ENCODE results near the gene KPNA1. TPM values are rescaled to one million over a fixed set of nuclear protein-coding genes. Genes with fewer than 3 reads are reported as not detected.

Gene KPNA1
- total RNA-seq: 10 to 100 TPM; 35.5 to 46.9 TPM
- polyA plus RNA-seq (ENCODE audit: insufficient read length in 2 of 2): 10 to 100 TPM; 45.1 to 58.2 TPM
- long read RNA-seq, donor 1, full-length matches to known transcripts: 12 of 12 reads
- long read RNA-seq, donor 1, partial matches to known transcripts: 0 of 12 reads
- long read RNA-seq, donor 1, other reads (novel, unspliced or antisense): 0 of 12 reads
- long read RNA-seq, donor 2, full-length matches to known transcripts: 1 of 1 reads
- long read RNA-seq, donor 2, partial matches to known transcripts: 0 of 1 reads
- long read RNA-seq, donor 2, other reads (novel, unspliced or antisense): 0 of 1 reads
- long read RNA-seq, donor 3, full-length matches to known transcripts: 4 of 4 reads
- long read RNA-seq, donor 3, partial matches to known transcripts: 0 of 4 reads
- long read RNA-seq, donor 3, other reads (novel, unspliced or antisense): 0 of 4 reads
- long read RNA-seq, donor 4, full-length matches to known transcripts: 1 of 16 reads
- long read RNA-seq, donor 4, partial matches to known transcripts: 8 of 16 reads
- long read RNA-seq, donor 4, other reads (novel, unspliced or antisense): 7 of 16 reads

- Histone ChIP-seq H3K4me1 (ENCODE audit: control insufficient read depth, insufficient read depth, low read length) (peaks cover 10% of the 10 kb centered on the region), H3K4me3 (ENCODE audit: low read depth, low read length) (peak within 1 kb of the TSS; percentile 60), H3K9me3 (ENCODE audit: control insufficient read depth, insufficient read depth, low read length) (no peaks in the 10 kb centered on the region), H3K36me3 (ENCODE audit: control insufficient read depth, insufficient read depth, low read length) (no peaks in the 10 kb centered on the region), H3K27ac (ENCODE audit: low read depth, low read length) (peak within 1 kb of the TSS; percentile 90), H3K27me3 (ENCODE audit: control insufficient read depth, insufficient read depth, low read length) (no peaks in the 10 kb centered on the region)
- WGBS (ENCODE audit: insufficient coverage): under 1% methylated on average over 108 of the region's 109 CpGs
- peak; percentile 79 to 97 (median 86) for DNase-seq (ENCODE audit: low read depth in 4 of 6, low spot score in 6 of 6)
Observed at GRCh38 chr3:122514123-122515019, at the start of gene KPNA1. Gene KPNA1 (minus strand): TSS chr3:122514939. CDS start chr3:122496565, 18,374 bp downstream.

GRCh38 chr3:122564155-122564912 is 49.6 kb upstream of the KPNA1 start, which contains the start of the genes DTX3L and PARP9:
Gene DTX3L (plus strand): TSS chr3:122564338. CDS start chr3:122564427, 89 bp downstream.
Gene PARP9 (minus strand): TSS chr3:122564300. CDS start chr3:122559620, 4,680 bp downstream.
- Histone ChIP-seq H3K27me3 (ENCODE audit: control insufficient read depth, insufficient read depth, low read length) (no peaks in the 10 kb centered on the region), H3K27ac (ENCODE audit: low read depth, low read length) (peak within 1 kb of the TSS; percentile 81), H3K4me3 (ENCODE audit: low read depth, low read length) (peak within 1 kb of the TSS; percentile 76), H3K4me1 (ENCODE audit: control insufficient read depth, insufficient read depth, low read length) (peaks cover 12% of the 10 kb centered on the region), H3K9me3 (ENCODE audit: control insufficient read depth, insufficient read depth, low read length) (no peaks in the 10 kb centered on the region), H3K36me3 (ENCODE audit: control insufficient read depth, insufficient read depth, low read length) (no peaks in the 10 kb centered on the region)
- 2% methylated on average over 56 of the region's 56 CpGs for WGBS (ENCODE audit: insufficient coverage)
- peak; percentile 5 to 84 (median 36) for DNase-seq (ENCODE audit: low read depth in 4 of 6, low spot score in 6 of 6)

- Histone ChIP-seq H3K27me3 (ENCODE audit: control insufficient read depth, insufficient read depth, low read length) (no peaks in the 10 kb centered on the region), H3K36me3 (ENCODE audit: control insufficient read depth, insufficient read depth, low read length) (no peaks in the 10 kb centered on the region), H3K4me3 (ENCODE audit: low read depth, low read length) (peak overlapping the region; percentile 76), H3K4me1 (ENCODE audit: control insufficient read depth, insufficient read depth, low read length) (peaks cover 12% of the 10 kb centered on the region), H3K9me3 (ENCODE audit: control insufficient read depth, insufficient read depth, low read length) (no peaks in the 10 kb centered on the region), H3K27ac (ENCODE audit: low read depth, low read length) (peak overlapping the region; percentile 81)
- peak in 3 of 6 donors; percentile 3 to 26 (median 15) for DNase-seq (ENCODE audit: low read depth in 4 of 6, low spot score in 6 of 6)
- no CpG with 5 or more reads among the region's 5 CpGs for WGBS (ENCODE audit: insufficient coverage)
Observed at GRCh38 chr3:122563717-122564025, 48.9 kb upstream of the KPNA1 start.

GRCh38 chr3:122562923-122563716 is 48.4 kb upstream of the KPNA1 start:
- 88% methylated on average over 3 of the region's 5 CpGs for WGBS (ENCODE audit: insufficient coverage)
- Histone ChIP-seq H3K27me3 (ENCODE audit: control insufficient read depth, insufficient read depth, low read length) (no peaks in the 10 kb centered on the region), H3K9me3 (ENCODE audit: control insufficient read depth, insufficient read depth, low read length) (no peaks in the 10 kb centered on the region), H3K36me3 (ENCODE audit: control insufficient read depth, insufficient read depth, low read length) (no peaks in the 10 kb centered on the region), H3K4me3 (ENCODE audit: low read depth, low read length) (peak overlapping the region; percentile 76), H3K27ac (ENCODE audit: low read depth, low read length) (peak overlapping the region; percentile 81), H3K4me1 (ENCODE audit: control insufficient read depth, insufficient read depth, low read length) (peaks cover 12% of the 10 kb centered on the region)
- no peak for DNase-seq (ENCODE audit: low read depth in 4 of 6, low spot score in 6 of 6)

GRCh38 chr3:122560680-122561079 is 45.9 kb upstream of the KPNA1 start:
- Histone ChIP-seq H3K4me1 (ENCODE audit: control insufficient read depth, insufficient read depth, low read length) (peaks cover 12% of the 10 kb centered on the region), H3K27ac (ENCODE audit: low read depth, low read length) (no peak overlapping the region), H3K36me3 (ENCODE audit: control insufficient read depth, insufficient read depth, low read length) (no peaks in the 10 kb centered on the region), H3K4me3 (ENCODE audit: low read depth, low read length) (no peak overlapping the region), H3K9me3 (ENCODE audit: control insufficient read depth, insufficient read depth, low read length) (no peaks in the 10 kb centered on the region), H3K27me3 (ENCODE audit: control insufficient read depth, insufficient read depth, low read length) (no peaks in the 10 kb centered on the region)
- peak; percentile 22 to 85 (median 32) for DNase-seq (ENCODE audit: low read depth in 4 of 6, low spot score in 6 of 6)
- 80% methylated on average over 1 of the region's 1 CpG for WGBS (ENCODE audit: insufficient coverage)

GRCh38 chr3:122559906-122560305 is 45.2 kb upstream of the KPNA1 start:
- no peak for DNase-seq (ENCODE audit: low read depth in 4 of 6, low spot score in 6 of 6)
- H3K4me1 ChIP-seq (ENCODE audit: control insufficient read depth, insufficient read depth, low read length): peaks cover 12% of the 10 kb centered on the region
- no peaks in the 10 kb centered on the region for H3K27me3 ChIP-seq (ENCODE audit: control insufficient read depth, insufficient read depth, low read length)
- no peaks in the 10 kb centered on the region for H3K9me3 ChIP-seq (ENCODE audit: control insufficient read depth, insufficient read depth, low read length)
- no peak overlapping the region for H3K4me3 ChIP-seq (ENCODE audit: low read depth, low read length)
- no peaks in the 10 kb centered on the region for H3K36me3 ChIP-seq (ENCODE audit: control insufficient read depth, insufficient read depth, low read length)
- no peak overlapping the region for H3K27ac ChIP-seq (ENCODE audit: low read depth, low read length)
- 77% methylated on average over 3 of the region's 3 CpGs for WGBS (ENCODE audit: insufficient coverage)

GRCh38 chr3:122558605-122559004 is 43.9 kb upstream of the KPNA1 start:
- WGBS (ENCODE audit: insufficient coverage): 100% methylated on average over 3 of the region's 6 CpGs
- no peak overlapping the region for H3K4me3 ChIP-seq (ENCODE audit: low read depth, low read length)
- no peak for DNase-seq (ENCODE audit: low read depth in 4 of 6, low spot score in 6 of 6)
- peaks cover 3% of the 10 kb centered on the region for H3K4me1 ChIP-seq (ENCODE audit: control insufficient read depth, insufficient read depth, low read length)
- H3K27ac ChIP-seq (ENCODE audit: low read depth, low read length): no peak overlapping the region
- no peaks in the 10 kb centered on the region for H3K9me3 ChIP-seq (ENCODE audit: control insufficient read depth, insufficient read depth, low read length)
- no peaks in the 10 kb centered on the region for H3K27me3 ChIP-seq (ENCODE audit: control insufficient read depth, insufficient read depth, low read length)
- no peaks in the 10 kb centered on the region for H3K36me3 ChIP-seq (ENCODE audit: control insufficient read depth, insufficient read depth, low read length)

GRCh38 chr3:122557356-122557755 is 42.6 kb upstream of the KPNA1 start:
- Histone ChIP-seq H3K27ac (ENCODE audit: low read depth, low read length) (no peak overlapping the region), H3K27me3 (ENCODE audit: control insufficient read depth, insufficient read depth, low read length) (no peaks in the 10 kb centered on the region), H3K4me1 (ENCODE audit: control insufficient read depth, insufficient read depth, low read length) (no peaks in the 10 kb centered on the region), H3K36me3 (ENCODE audit: control insufficient read depth, insufficient read depth, low read length) (no peaks in the 10 kb centered on the region), H3K4me3 (ENCODE audit: low read depth, low read length) (no peak overlapping the region), H3K9me3 (ENCODE audit: control insufficient read depth, insufficient read depth, low read length) (no peaks in the 10 kb centered on the region)
- 58% methylated on average over 3 of the region's 5 CpGs for WGBS (ENCODE audit: insufficient coverage)
- no peak for DNase-seq (ENCODE audit: low read depth in 4 of 6, low spot score in 6 of 6)
